ENCODE results near the gene TMEM53.

GRCh38 chr1:44659566-44659965 lies 14.7 kb downstream of the TMEM53 start:
- no peak for TF ChIP-seq CTCF (IDR thresholded peaks at IDR 0.05)
- TF ChIP-seq POLR2A (IDR thresholded peaks at IDR 0.05) = no peak
